CD4-positive, CD25-positive, alpha-beta regulatory T cell (primary cell): ENCODE results near the gene TMEFF2. TPM values are rescaled to one million over a fixed set of nuclear protein-coding genes. Genes with fewer than 3 reads are reported as not detected.

ENCODE experiments used
- ATAC-seq, 2 donors: fragments of 150-1000 bp; cut with Tn5 transposase; one replicate each; pipeline ENCODE4 v1.10.0; 2021; ENCODE audit warnings: low read depth in 2 of 2, moderate number of reproducible peaks in 2 of 2, moderate library complexity in 1 of 2
- DNase-seq, 3 donors: peaks; one replicate each; pipeline versions ENCODE4 v3.0.0 to v3.0.0-alpha.2; 2012 to 2022; ENCODE audit warnings: mixed read lengths in 1 of 3
- H3K27ac ChIP-seq: one replicate; pipeline ENCODE4 v1.7.0; 2013; ENCODE audit warnings: mild to moderate bottlenecking, low read length; ENCODE audit not compliant: insufficient read depth, poor library complexity, severe bottlenecking
- H3K27me3 ChIP-seq: one replicate; pipeline ENCODE4 v1.7.0; 2013; ENCODE audit warnings: low read length; ENCODE audit not compliant: control insufficient read depth, insufficient read depth
- H3K36me3 ChIP-seq: one replicate; pipeline ENCODE4 v1.7.0; 2013; ENCODE audit warnings: mild to moderate bottlenecking, low read length, moderate library complexity; ENCODE audit not compliant: control insufficient read depth, insufficient read depth
- H3K4me1 ChIP-seq: 2 replicates; pipeline ENCODE4 v1.7.0; 2013; ENCODE audit warnings: mild to moderate bottlenecking, low read length; ENCODE audit not compliant: insufficient read depth, control insufficient read depth, poor library complexity, severe bottlenecking
- H3K4me3 ChIP-seq: one replicate; pipeline ENCODE4 v1.7.0; 2013; ENCODE audit warnings: low read depth, mild to moderate bottlenecking, low read length, moderate library complexity
- H3K9me3 ChIP-seq, 2 experiments: 1 replicate in 1 of 2; 2 replicates in 1 of 2; pipeline ENCODE4 v1.7.0; 2013; ENCODE audit warnings: low read length in 2 of 2, mild to moderate bottlenecking in 1 of 2, moderate library complexity in 1 of 2; ENCODE audit not compliant: control insufficient read depth in 2 of 2
- H3K27ac Mint-ChIP-seq, 3 donors: one replicate each; pipeline ENCODE4 v1.8.0; 2020 to 2022; ENCODE audit warnings: mild to moderate bottlenecking in 3 of 3, mixed read lengths in 3 of 3, moderate library complexity in 2 of 3
- H3K27me3 Mint-ChIP-seq: one replicate; pipeline ENCODE4 v1.8.0; 2022; ENCODE audit warnings: mild to moderate bottlenecking, mixed read lengths
- H3K36me3 Mint-ChIP-seq: one replicate; pipeline ENCODE4 v1.8.0; 2020; ENCODE audit warnings: mixed read lengths
- H3K4me1 Mint-ChIP-seq, 4 donors: one replicate each; pipeline ENCODE4 v1.8.0; 2020 to 2022; ENCODE audit warnings: mixed read lengths in 4 of 4, mild to moderate bottlenecking in 1 of 4
- H3K4me3 Mint-ChIP-seq, 4 donors: one replicate each; pipeline ENCODE4 v1.8.0; 2020 to 2022; ENCODE audit warnings: mild to moderate bottlenecking in 4 of 4, mixed read lengths in 4 of 4, moderate library complexity in 3 of 4
- H3K9me3 Mint-ChIP-seq, 7 donors: one replicate each; pipeline ENCODE4 v1.8.0; 2020 to 2022; ENCODE audit warnings: mixed read lengths in 7 of 7, mild to moderate bottlenecking in 3 of 7, moderate library complexity in 2 of 7
- polyA plus RNA-seq, 4 donors: library from polyadenylated mRNA; unstranded; fragments of 300-500 nt; fragmentation: Illumina TruSeq; gene quantifications; one replicate each; pipeline ENCODE4 v1.2.3, GENCODE V29; 2021
- total RNA-seq: library from RNA; stranded (reverse); gene quantifications from one replicate; pipeline ENCODE4 v1.2.3, GENCODE V29; 2022

The TMEFF2 gene
- total and polyA plus RNA-seq, 5 donors from 2014 or later, result not detected

GRCh38 chr2:191954451-191954850, 240.3 kb downstream of the TMEFF2 start:
- no peaks in the 10 kb centered on the region for H3K4me1 Mint-ChIP-seq
- no peaks in the 10 kb centered on the region for H3K4me1 ChIP-seq
- peaks cover 0 to 4% (median 0%) of the 10 kb centered on the region in 7 donors for H3K9me3 Mint-ChIP-seq

GRCh38 chr2:191952515-191953270, 242.0 kb downstream of the TMEFF2 start:
- no peak overlapping the region for H3K27ac ChIP-seq
- no peaks in the 10 kb centered on the region for H3K9me3 ChIP-seq
- Mint-ChIP-seq H3K36me3 (no peaks in the 10 kb centered on the region), H3K4me3 (no peak overlapping the region), H3K27me3 (no peaks in the 10 kb centered on the region), H3K4me1 (no peaks in the 10 kb centered on the region), H3K9me3 (peaks cover 0 to 4% (median 0%) of the 10 kb centered on the region in 7 donors), H3K27ac (no peak overlapping the region)
- ATAC-seq, result no peak
- DNase-seq, result no peak
- H3K27me3 ChIP-seq, result no peaks in the 10 kb centered on the region
- H3K4me3 ChIP-seq, result no peak overlapping the region
- H3K4me1 ChIP-seq, result no peaks in the 10 kb centered on the region
- H3K36me3 ChIP-seq, result no peaks in the 10 kb centered on the region

More at GRCh38 chr2:191954451-191954850, 240.3 kb downstream of the TMEFF2 start:
- Mint-ChIP-seq H3K27me3 (peaks cover under 1% of the 10 kb centered on the region), H3K36me3 (no peaks in the 10 kb centered on the region), H3K27ac (no peak overlapping the region), H3K4me3 (no peak overlapping the region)
- Histone ChIP-seq H3K27me3 (no peaks in the 10 kb centered on the region), H3K9me3 (no peaks in the 10 kb centered on the region), H3K36me3 (no peaks in the 10 kb centered on the region), H3K27ac (no peak overlapping the region), H3K4me3 (no peak overlapping the region)
- DNase-seq (no peak), ATAC-seq (no peak)

GRCh38 chr2:191951832-191952231, 242.9 kb downstream of the TMEFF2 start:
- Mint-ChIP-seq H3K4me1 (no peaks in the 10 kb centered on the region), H3K9me3 (peaks cover 0 to 4% (median 0%) of the 10 kb centered on the region in 7 donors), H3K4me3 (no peak overlapping the region), H3K27ac (no peak overlapping the region), H3K27me3 (no peaks in the 10 kb centered on the region), H3K36me3 (no peaks in the 10 kb centered on the region)
- DNase-seq (no peak), ATAC-seq (no peak)
- Histone ChIP-seq H3K27ac (no peak overlapping the region), H3K4me3 (no peak overlapping the region), H3K4me1 (no peaks in the 10 kb centered on the region), H3K36me3 (no peaks in the 10 kb centered on the region), H3K27me3 (no peaks in the 10 kb centered on the region), H3K9me3 (no peaks in the 10 kb centered on the region)

DNA sequence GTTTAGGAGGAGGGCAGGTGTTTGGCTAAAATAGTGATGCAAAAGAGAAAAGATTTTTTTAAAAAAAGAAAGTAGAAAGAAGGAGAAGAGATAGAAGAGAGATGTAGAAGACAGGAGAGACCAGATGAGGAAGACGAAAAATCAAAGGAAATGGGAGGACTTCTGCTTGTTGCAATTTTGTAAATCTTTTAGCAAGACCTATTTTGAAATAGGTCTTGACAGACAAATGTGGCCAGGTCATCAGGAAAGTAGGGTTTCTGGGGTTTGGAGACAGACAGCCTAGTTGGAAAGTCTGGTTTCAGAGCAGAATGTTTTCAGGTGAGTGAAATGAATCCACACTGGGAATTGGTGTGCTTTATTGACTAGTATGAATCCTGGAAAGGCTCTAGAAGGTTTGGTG, 243.4 kb downstream of the TMEFF2 start:
- no peaks in the 10 kb centered on the region for H3K4me1 Mint-ChIP-seq
- H3K9me3 Mint-ChIP-seq, result peaks cover 0 to 4% (median 0%) of the 10 kb centered on the region in 7 donors
- H3K27me3 Mint-ChIP-seq, result no peaks in the 10 kb centered on the region
- no peaks in the 10 kb centered on the region for H3K27me3 ChIP-seq
- H3K4me1 ChIP-seq, result no peaks in the 10 kb centered on the region
- ATAC-seq, result no peak
- H3K36me3 Mint-ChIP-seq, result no peaks in the 10 kb centered on the region
- no peaks in the 10 kb centered on the region for H3K36me3 ChIP-seq
- no peaks in the 10 kb centered on the region for H3K9me3 ChIP-seq
- H3K4me3 Mint-ChIP-seq, result no peak overlapping the region
- H3K27ac ChIP-seq, result no peak overlapping the region
- H3K27ac Mint-ChIP-seq, result no peak overlapping the region
- H3K4me3 ChIP-seq, result no peak overlapping the region
- DNase-seq, result no peak

DNA sequence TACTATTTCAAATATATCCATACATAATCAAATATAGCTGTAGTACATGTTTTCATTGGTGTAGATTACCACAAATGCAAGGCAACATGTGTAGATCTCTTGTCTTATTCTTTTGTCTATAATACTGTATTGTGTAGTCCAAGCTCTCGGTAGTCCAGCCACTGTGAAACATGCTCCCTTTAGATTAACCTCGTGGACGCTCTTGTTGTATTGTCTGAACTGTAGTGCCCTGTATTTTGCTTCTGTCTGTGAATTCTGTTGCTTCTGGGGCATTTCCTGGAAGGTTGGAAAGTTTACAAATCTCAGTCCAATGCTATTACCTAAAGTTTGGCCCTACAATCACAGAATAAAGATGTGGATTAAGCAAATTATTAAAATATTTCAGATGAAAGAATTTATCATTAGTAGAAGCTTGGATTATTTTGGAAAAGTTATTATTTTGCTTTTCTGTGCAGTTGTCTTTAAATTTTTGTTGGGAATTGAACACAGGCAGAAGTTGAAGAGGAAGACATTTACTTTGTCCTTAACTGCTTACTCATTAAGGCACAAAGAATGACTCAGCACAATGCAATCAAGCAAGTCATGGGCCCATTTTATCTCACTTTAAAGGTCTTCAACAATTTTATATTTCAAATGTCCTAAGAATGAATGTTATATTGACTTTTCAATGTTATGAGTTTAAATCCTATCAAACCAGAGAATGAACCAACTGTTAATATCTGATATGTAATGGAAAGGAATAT, 244.4 kb downstream of the TMEFF2 start:
- H3K27me3 Mint-ChIP-seq, result no peaks in the 10 kb centered on the region
- no peaks in the 10 kb centered on the region for H3K36me3 ChIP-seq
- ATAC-seq (no peak), DNase-seq (no peak)
- no peak overlapping the region for H3K27ac Mint-ChIP-seq
- no peak overlapping the region for H3K4me3 ChIP-seq
- H3K36me3 Mint-ChIP-seq, result no peaks in the 10 kb centered on the region
- no peaks in the 10 kb centered on the region for H3K4me1 Mint-ChIP-seq
- no peaks in the 10 kb centered on the region for H3K9me3 ChIP-seq
- no peak overlapping the region for H3K4me3 Mint-ChIP-seq
- H3K4me1 ChIP-seq, result no peaks in the 10 kb centered on the region
- H3K27me3 ChIP-seq, result no peaks in the 10 kb centered on the region
- no peak overlapping the region for H3K27ac ChIP-seq
- no peaks in the 10 kb centered on the region for H3K9me3 Mint-ChIP-seq

- DNase-seq, result no peak
- peaks cover 3% of the 10 kb centered on the region for H3K27me3 ChIP-seq
- Mint-ChIP-seq H3K4me3 (no peak overlapping the region), H3K9me3 (peaks cover 0 to 4% (median 0%) of the 10 kb centered on the region in 7 donors), H3K4me1 (no peaks in the 10 kb centered on the region), H3K27ac (no peak overlapping the region), H3K36me3 (no peaks in the 10 kb centered on the region), H3K27me3 (no peaks in the 10 kb centered on the region)
- no peak overlapping the region for H3K4me3 ChIP-seq
- no peaks in the 10 kb centered on the region for H3K9me3 ChIP-seq
- no peak for ATAC-seq
- H3K27ac ChIP-seq, result no peak overlapping the region
- no peaks in the 10 kb centered on the region for H3K36me3 ChIP-seq
- no peaks in the 10 kb centered on the region for H3K4me1 ChIP-seq
These were observed 247.5 kb downstream of the TMEFF2 start for GRCh38 chr2:191947235-191947634.

DNA sequence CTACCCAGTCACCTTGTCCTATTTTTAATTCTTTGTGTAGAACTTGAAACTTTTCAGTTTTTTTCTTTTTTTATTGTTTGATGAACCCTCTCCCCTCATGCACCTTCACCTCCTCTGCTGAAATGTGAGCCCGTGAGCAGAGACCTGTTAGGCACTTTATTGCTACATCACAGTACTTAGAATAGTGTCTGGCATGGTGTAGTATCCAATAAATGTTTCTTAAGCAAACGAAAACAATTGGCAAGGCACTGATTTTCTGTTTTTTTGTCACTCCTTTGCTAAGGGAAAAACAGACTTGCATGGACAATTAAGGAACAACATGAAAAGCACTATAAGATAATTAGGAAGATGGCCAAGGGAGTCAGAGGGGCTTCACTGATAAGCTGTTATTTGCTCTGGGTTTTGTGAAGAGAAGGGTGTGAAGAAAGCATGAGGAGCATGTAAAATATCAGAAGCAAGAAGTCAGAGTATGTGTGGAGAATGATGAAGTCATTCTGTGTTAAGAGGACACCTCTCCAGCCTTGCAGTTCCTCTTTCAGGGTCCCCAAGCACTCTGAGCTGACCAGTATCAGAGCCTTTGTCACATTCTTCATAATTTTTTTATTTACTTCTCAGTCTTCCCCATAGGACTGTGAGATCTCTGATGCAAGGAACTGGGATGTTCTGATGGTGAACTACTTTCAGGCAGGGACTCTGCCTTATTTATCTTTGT, 248.1 kb downstream of the TMEFF2 start:
- peaks cover 0 to 4% (median 0%) of the 10 kb centered on the region in 7 donors for H3K9me3 Mint-ChIP-seq
- H3K36me3 Mint-ChIP-seq, result no peaks in the 10 kb centered on the region

More for the DNA sequence above, 248.1 kb downstream of the TMEFF2 start:
- no peak overlapping the region for H3K27ac ChIP-seq
- no peak overlapping the region for H3K4me3 Mint-ChIP-seq
- ATAC-seq, result no peak
- no peaks in the 10 kb centered on the region for H3K4me1 Mint-ChIP-seq
- no peak for DNase-seq
- H3K9me3 ChIP-seq, result no peaks in the 10 kb centered on the region
- H3K36me3 ChIP-seq, result no peaks in the 10 kb centered on the region
- H3K4me3 ChIP-seq, result no peak overlapping the region
- H3K4me1 ChIP-seq, result no peaks in the 10 kb centered on the region
- H3K27ac Mint-ChIP-seq, result no peak overlapping the region
- peaks cover 5% of the 10 kb centered on the region for H3K27me3 ChIP-seq
- no peaks in the 10 kb centered on the region for H3K27me3 Mint-ChIP-seq
